Upper lobe of left lung (tissue), 6 donors: Measurements from ENCODE around the gene FN3KRP. TPM values are rescaled to one million over a fixed set of nuclear protein-coding genes. Genes with fewer than 3 reads are reported as not detected.
A peak's percentile ranks its signal among the peaks of the same experiment; 100 is the strongest.

ENCODE experiments used
- ATAC-seq, 2 donors: fragments of 200-7000 bp; cut with Tn5 transposase; one replicate each; pipeline ENCODE4 v1.9.1; 2022; ENCODE audit warnings: mild to moderate bottlenecking in 2 of 2, moderate library complexity in 2 of 2; ENCODE audit not compliant: low FRiP score in 2 of 2
- DNase-seq, 2 donors: peaks; one replicate each; pipeline ENCODE4 v3.0.0-alpha.2; 2019 to 2020
- H3K27ac ChIP-seq, 4 donors: fragments of 200-600 bp; sonication (generic); one replicate each; pipeline ENCODE4 v1.5.1; 2016 to 2019
- H3K27me3 ChIP-seq, 4 donors: fragments of 200-600 bp; sonication (generic); one replicate each; pipeline ENCODE4 v1.5.1; 2017 to 2019
- H3K36me3 ChIP-seq, 4 donors: fragments of 200-600 bp; sonication (generic); one replicate each; pipeline ENCODE4 v1.5.1; 2016 to 2019
- H3K4me1 ChIP-seq, 4 donors: fragments of 200-600 bp; sonication (generic); one replicate each; pipeline ENCODE4 v1.5.1; 2018 to 2019
- H3K4me3 ChIP-seq, 4 donors: fragments of 200-600 bp; sonication (generic); one replicate each; pipeline ENCODE4 v1.5.1; 2017 to 2019; ENCODE audit warnings: mild to moderate bottlenecking in 2 of 4, moderate library complexity in 1 of 4
- H3K9me3 ChIP-seq, 4 donors: fragments of 200-600 bp; sonication (generic); one replicate each; pipeline ENCODE4 v1.5.1; 2018 to 2019
- EP300 ChIP-seq, 4 donors: sonication (generic); formaldehyde crosslinking; IDR thresholded peaks; one replicate each; pipeline ENCODE4 v1.5.1; 2017; ENCODE audit warnings: antibody characterized with exemption in 4 of 4, control low read depth in 2 of 4
- POLR2A ChIP-seq, 4 donors: fragments of 450-650 bp; IDR thresholded peaks; one replicate each; pipeline ENCODE4 v1.5.1; 2016 to 2017; ENCODE audit warnings: antibody characterized with exemption in 4 of 4, mild to moderate bottlenecking in 2 of 4
- POLR2AphosphoS5 ChIP-seq, 2 donors: sonication (generic); formaldehyde crosslinking; IDR thresholded peaks; one replicate each; pipeline ENCODE4 v1.5.1; 2017; ENCODE audit warnings: antibody characterized with exemption in 2 of 2
- WGBS, 2 donors: methylation state at CpG; one replicate each; pipeline ENCODE4 v1.1.5; 2017 to 2018; 5-methylcytosine and 5-hydroxymethylcytosine counted together
- small RNA-seq, 4 donors: library from RNA; depleted of rRNA; stranded (forward); fragments of <200 nt; gene quantifications; one replicate each; pipeline ENCODE3, GENCODE V24; 2016
- total RNA-seq, 6 donors: library from RNA; depleted of rRNA in 4 of 6; stranded (reverse); fragments of >200 nt in 4 of 6; gene quantifications; one replicate each; pipeline versions ENCODE4 v1.1.0 to v1.2.1, GENCODE V29; 2016 to 2021
- TF ChIP-seq, protein P1 (sequence below), 6 experiments: fragments of 450-650 bp in 4 of 6; fragments of 200-600 bp in 2 of 6; sonication (generic) in 2 of 6; IDR thresholded peaks; one replicate each; pipeline ENCODE4 v1.5.1; 2016 to 2019; ENCODE audit warnings: antibody characterized with exemption in 6 of 6
- donor health status: DM: no; HTN: no; CAD: no; lungs with moderate emphysema.
- donor health status: DM: no; HTN: yes; CAD: no; lungs with severe emphysema.

Gene FN3KRP
- total RNA-seq, 6 donors from 2014 or later, result 14.7 to 94.3 (median 28.8) TPM

DNA sequence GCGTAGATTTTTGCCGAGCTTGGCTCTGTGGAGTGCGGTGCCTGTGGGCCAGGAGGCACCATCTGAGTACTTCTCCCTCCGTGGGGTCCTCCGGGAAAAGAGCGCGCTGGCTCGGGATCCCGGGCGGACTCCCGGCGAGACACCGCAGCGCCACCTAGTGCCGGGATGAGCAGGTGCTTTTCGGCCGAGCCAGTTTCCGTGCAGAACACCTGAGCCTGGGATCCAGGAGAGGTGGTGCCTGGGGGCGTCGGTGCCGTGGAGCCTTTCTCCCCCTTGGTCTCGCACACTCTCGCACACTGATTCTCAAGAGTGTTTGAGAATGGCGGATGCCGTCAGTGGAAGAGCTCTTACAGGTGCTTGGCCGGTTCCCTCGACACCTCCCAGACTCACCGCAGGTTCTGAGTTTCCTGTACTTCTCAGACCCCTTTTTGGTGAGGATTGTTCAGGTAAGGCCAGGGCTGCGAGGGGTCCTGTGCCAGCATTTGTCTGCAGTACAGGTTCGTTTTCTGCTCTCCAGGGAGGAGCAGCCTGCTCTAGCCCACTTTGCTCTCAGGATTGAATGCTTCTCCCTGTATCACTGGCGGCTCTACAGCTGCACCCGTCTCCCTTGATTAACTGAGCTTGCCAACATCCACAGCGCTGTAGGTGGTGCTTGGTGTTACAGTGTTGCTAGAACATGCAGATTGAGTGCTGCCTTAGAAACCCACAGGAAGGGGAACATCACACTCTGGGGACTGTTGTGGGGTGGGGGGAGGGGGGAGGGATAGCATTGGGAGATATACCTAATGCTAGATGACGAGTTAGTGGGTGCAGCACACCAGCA, 58.7 kb downstream of the FN3KRP start:
- peak; percentile 63 to 78 for ATAC-seq
- Histone ChIP-seq H3K4me3 (peak overlapping the region in 1 of 4 donors; percentile 25), H3K4me1 (peaks cover 5 to 24% (median 8%) of the 10 kb centered on the region in 4 donors), H3K27me3 (no peaks in the 10 kb centered on the region), H3K36me3 (peaks cover 0 to 12% (median 4%) of the 10 kb centered on the region in 4 donors), H3K27ac (no peak overlapping the region), H3K9me3 (no peaks in the 10 kb centered on the region)
- TF ChIP-seq EP300 (IDR thresholded peaks at IDR 0.05) (no peak), POLR2A (IDR thresholded peaks at IDR 0.05) (no peak)
- TF ChIP-seq, protein P1, sequence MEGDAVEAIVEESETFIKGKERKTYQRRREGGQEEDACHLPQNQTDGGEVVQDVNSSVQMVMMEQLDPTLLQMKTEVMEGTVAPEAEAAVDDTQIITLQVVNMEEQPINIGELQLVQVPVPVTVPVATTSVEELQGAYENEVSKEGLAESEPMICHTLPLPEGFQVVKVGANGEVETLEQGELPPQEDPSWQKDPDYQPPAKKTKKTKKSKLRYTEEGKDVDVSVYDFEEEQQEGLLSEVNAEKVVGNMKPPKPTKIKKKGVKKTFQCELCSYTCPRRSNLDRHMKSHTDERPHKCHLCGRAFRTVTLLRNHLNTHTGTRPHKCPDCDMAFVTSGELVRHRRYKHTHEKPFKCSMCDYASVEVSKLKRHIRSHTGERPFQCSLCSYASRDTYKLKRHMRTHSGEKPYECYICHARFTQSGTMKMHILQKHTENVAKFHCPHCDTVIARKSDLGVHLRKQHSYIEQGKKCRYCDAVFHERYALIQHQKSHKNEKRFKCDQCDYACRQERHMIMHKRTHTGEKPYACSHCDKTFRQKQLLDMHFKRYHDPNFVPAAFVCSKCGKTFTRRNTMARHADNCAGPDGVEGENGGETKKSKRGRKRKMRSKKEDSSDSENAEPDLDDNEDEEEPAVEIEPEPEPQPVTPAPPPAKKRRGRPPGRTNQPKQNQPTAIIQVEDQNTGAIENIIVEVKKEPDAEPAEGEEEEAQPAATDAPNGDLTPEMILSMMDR (IDR thresholded peaks at IDR 0.05), result peak; percentile 84 to 90 (median 87)
- 36 to 37% methylated on average over 32 to 34 of the region's 34 CpGs for WGBS, 2 donors
- DNase-seq, result peak; percentile 71 to 89

DNA sequence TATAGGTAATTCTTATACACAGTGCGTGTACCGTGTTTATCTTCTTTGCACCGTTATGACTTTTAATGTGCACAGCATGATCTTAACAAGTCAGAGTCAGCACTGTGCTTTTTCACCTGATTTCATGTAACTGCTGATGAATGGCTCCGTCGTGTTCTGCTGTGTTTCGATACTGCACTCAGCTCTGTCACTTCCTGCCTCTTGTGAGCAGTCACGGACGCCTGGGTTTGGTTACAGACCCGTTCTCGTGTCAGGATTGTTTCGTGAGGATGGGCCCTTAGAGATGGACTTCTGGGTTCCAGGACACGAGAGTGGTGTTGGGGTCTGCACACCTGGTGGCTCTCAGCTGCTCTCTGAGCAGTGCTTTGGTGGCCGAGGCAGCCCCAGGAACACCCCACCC, 59.9 kb downstream of the FN3KRP start:
- H3K27me3 ChIP-seq, result no peaks in the 10 kb centered on the region
- H3K27ac ChIP-seq, result no peak overlapping the region
- peaks cover 5 to 23% (median 8%) of the 10 kb centered on the region in 4 donors for H3K4me1 ChIP-seq
- H3K36me3 ChIP-seq, result peaks cover 0 to 11% (median 4%) of the 10 kb centered on the region in 4 donors
- WGBS, 2 donors, result 86 to 91% methylated on average over 13 of the region's 13 CpGs
- ATAC-seq, result no peak
- no peak for DNase-seq
- no peaks in the 10 kb centered on the region for H3K9me3 ChIP-seq
- H3K4me3 ChIP-seq, result no peak overlapping the region
- TF ChIP-seq, protein P1 (IDR thresholded peaks at IDR 0.05), result no peak
- TF ChIP-seq POLR2A (IDR thresholded peaks at IDR 0.05) (no peak), POLR2AphosphoS5 (IDR thresholded peaks at IDR 0.05) (no peak), EP300 (IDR thresholded peaks at IDR 0.05) (no peak)

Small RNA genes within 50 kb of the gene (small RNA-seq; reads per million reads assigned to genes)
- gene MIR4525, result 0 reads per million in 4 donors

Other genes with a start within 250 kb of the FN3KRP start
- 10 to 100 TPM; 50.8 to 92.7 (median 58.9) TPM for gene FOXK2, start 197.0 kb upstream of the FN3KRP start, total RNA-seq
- gene WDR45B, start 68.3 kb upstream of the FN3KRP start, total RNA-seq, result 10 to 100 TPM; 54.9 to 90.0 (median 74.3) TPM
- gene RAB40B, start 18.0 kb upstream of the FN3KRP start, total RNA-seq, result 10 to 100 TPM in 5 of 6 donors, 1 to 10 TPM in 1; 7.8 to 23.7 (median 11.4) TPM
- gene FN3K, start 18.9 kb downstream of the FN3KRP start, total RNA-seq, result 10 to 100 TPM; 10.8 to 63.9 (median 30.7) TPM
- 100 to 1,000 TPM in 3 of 6 donors, 10 to 100 TPM in 3; 71.3 to 262 (median 104) TPM for gene TBCD, start 35.4 kb downstream of the FN3KRP start, total RNA-seq
- gene ZNF750, start 123.3 kb downstream of the FN3KRP start, total RNA-seq, result 10 to 100 TPM in 2 of 6 donors, 1 to 10 TPM in 4; 2.9 to 14.4 (median 6.9) TPM